ENCODE results near the gene ABHD6.
"Not testable (repeated sequence)": the region's sequence is repeated elsewhere in the genome, so short reads cannot be mapped to it uniquely, and the experiment has no call there.

Gene ABHD6

GRCh38 chr3:58260261-58260731 is 22.7 kb downstream of the ABHD6 start:
- H3K27ac Mint-ChIP-seq: no peak overlapping the region
- no peaks in the 10 kb centered on the region for H3K27me3 Mint-ChIP-seq
- DNase-seq: no peak
- CTCF ChIA-PET: no interaction called here
- no peaks in the 10 kb centered on the region for H3K4me1 Mint-ChIP-seq
- no peak overlapping the region for H3K4me3 Mint-ChIP-seq
- H3K9me3 Mint-ChIP-seq: no peaks in the 10 kb centered on the region
- no peaks in the 10 kb centered on the region for H3K36me3 Mint-ChIP-seq

- no peak for DNase-seq
- H3K36me3 Mint-ChIP-seq: no peaks in the 10 kb centered on the region
- H3K4me3 Mint-ChIP-seq: no peak overlapping the region
- H3K27ac Mint-ChIP-seq: no peak overlapping the region
- H3K4me1 Mint-ChIP-seq: no peaks in the 10 kb centered on the region
- CTCF ChIA-PET: no interaction called here
- no peaks in the 10 kb centered on the region for H3K9me3 Mint-ChIP-seq
- no peaks in the 10 kb centered on the region for H3K27me3 Mint-ChIP-seq
Measured at GRCh38 chr3:58260733-58261132, 23.1 kb downstream of the ABHD6 start.

- CTCF ChIA-PET: no interaction called here
- Mint-ChIP-seq H3K4me1 (no peaks in the 10 kb centered on the region), H3K4me3 (no peak overlapping the region)
Measured at GRCh38 chr3:58261954-58262666, 24.5 kb downstream of the ABHD6 start.

GRCh38 chr3:58266577-58266976 is 29.0 kb downstream of the ABHD6 start:
- Mint-ChIP-seq H3K36me3 (no peaks in the 10 kb centered on the region), H3K4me3 (no peak overlapping the region), H3K9me3 (no peaks in the 10 kb centered on the region), H3K4me1 (peaks cover 3% of the 10 kb centered on the region), H3K27me3 (no peaks in the 10 kb centered on the region), H3K27ac (no peak overlapping the region)
- CTCF ChIA-PET: no interaction called here
- DNase-seq: no peak

More at GRCh38 chr3:58261954-58262666, 24.5 kb downstream of the ABHD6 start:
- Mint-ChIP-seq H3K9me3 (no peaks in the 10 kb centered on the region), H3K36me3 (no peaks in the 10 kb centered on the region), H3K27ac (no peak overlapping the region), H3K27me3 (no peaks in the 10 kb centered on the region)
- no peak for DNase-seq

- CTCF ChIA-PET, H3K27me3 Mint-ChIP-seq, H3K27ac Mint-ChIP-seq, H3K4me1 Mint-ChIP-seq, H3K36me3 Mint-ChIP-seq, H3K9me3 Mint-ChIP-seq, DNase-seq, H3K4me3 Mint-ChIP-seq: not testable (repeated sequence)
Measured at GRCh38 chr3:58267543-58267942, 30.0 kb downstream of the ABHD6 start.

- Mint-ChIP-seq H3K4me3 (no peak overlapping the region), H3K27ac (no peak overlapping the region), H3K36me3 (no peaks in the 10 kb centered on the region), H3K27me3 (no peaks in the 10 kb centered on the region), H3K9me3 (no peaks in the 10 kb centered on the region), H3K4me1 (peaks cover 8% of the 10 kb centered on the region)
- CTCF ChIA-PET: no interaction called here
- no peak for DNase-seq
Measured at GRCh38 chr3:58269356-58269755, 31.8 kb downstream of the ABHD6 start.

- H3K36me3 Mint-ChIP-seq: no peaks in the 10 kb centered on the region
- CTCF ChIA-PET: interaction anchor here (0.6 to 2.1 kb wide), 4 partner anchors 12 to 135 kb away, joined by 3 to 5 read pairs (median 4); partner anchors contain the start of genes HTD2 and RPP14
- H3K4me1 Mint-ChIP-seq: peaks cover 8% of the 10 kb centered on the region
- H3K27me3 Mint-ChIP-seq: no peaks in the 10 kb centered on the region
- no peak overlapping the region for H3K4me3 Mint-ChIP-seq
- no peaks in the 10 kb centered on the region for H3K9me3 Mint-ChIP-seq
- no peak for DNase-seq
- no peak overlapping the region for H3K27ac Mint-ChIP-seq
Measured at GRCh38 chr3:58270485-58270884, 32.9 kb downstream of the ABHD6 start.

- no peak for DNase-seq
- no peaks in the 10 kb centered on the region for H3K27me3 Mint-ChIP-seq
- H3K36me3 Mint-ChIP-seq: no peaks in the 10 kb centered on the region
- H3K9me3 Mint-ChIP-seq: no peaks in the 10 kb centered on the region
- H3K4me1 Mint-ChIP-seq: peaks cover 8% of the 10 kb centered on the region
- no peak overlapping the region for H3K4me3 Mint-ChIP-seq
- CTCF ChIA-PET: interaction anchor here (0.6 to 2.1 kb wide), 4 partner anchors 14 to 558 kb away, joined by 3 to 5 read pairs (median 4); no protein-coding TSS in a partner anchor
- no peak overlapping the region for H3K27ac Mint-ChIP-seq
Measured at GRCh38 chr3:58271901-58272501, 34.4 kb downstream of the ABHD6 start.

GRCh38 chr3:58272891-58273290 is 35.3 kb downstream of the ABHD6 start:
- Mint-ChIP-seq H3K4me1 (peaks cover 8% of the 10 kb centered on the region), H3K27ac (no peak overlapping the region), H3K9me3 (no peaks in the 10 kb centered on the region), H3K4me3 (no peak overlapping the region), H3K36me3 (no peaks in the 10 kb centered on the region), H3K27me3 (no peaks in the 10 kb centered on the region)
- no peak for DNase-seq
- CTCF ChIA-PET: interaction anchor here (0.6 kb wide), 1 partner anchor 32 kb away, joined by 4 read pairs; no protein-coding TSS in a partner anchor

- H3K27me3 Mint-ChIP-seq, H3K27ac Mint-ChIP-seq, H3K9me3 Mint-ChIP-seq, H3K4me3 Mint-ChIP-seq, H3K36me3 Mint-ChIP-seq, H3K4me1 Mint-ChIP-seq, CTCF ChIA-PET: not testable (repeated sequence)
- peak; percentile 13 for DNase-seq
Measured at GRCh38 chr3:58273362-58273761, 35.8 kb downstream of the ABHD6 start.

- no peaks in the 10 kb centered on the region for H3K36me3 Mint-ChIP-seq
- DNase-seq: no peak
- H3K9me3 Mint-ChIP-seq: no peaks in the 10 kb centered on the region
- H3K27ac Mint-ChIP-seq: no peak overlapping the region
- H3K4me1 Mint-ChIP-seq: peaks cover 5% of the 10 kb centered on the region
- H3K27me3 Mint-ChIP-seq: no peaks in the 10 kb centered on the region
- H3K4me3 Mint-ChIP-seq: no peak overlapping the region
- CTCF ChIA-PET: no interaction called here
Measured at GRCh38 chr3:58274027-58274614, 36.5 kb downstream of the ABHD6 start.

- Mint-ChIP-seq H3K4me3 (no peak overlapping the region), H3K27ac (no peak overlapping the region), H3K27me3 (no peaks in the 10 kb centered on the region), H3K36me3 (no peaks in the 10 kb centered on the region), H3K9me3 (no peaks in the 10 kb centered on the region), H3K4me1 (no peaks in the 10 kb centered on the region)
- CTCF ChIA-PET: no interaction called here
- no peak for DNase-seq
Measured at GRCh38 chr3:58281069-58281468, 43.5 kb downstream of the ABHD6 start.

- H3K4me3 Mint-ChIP-seq: no peak overlapping the region
- H3K27ac Mint-ChIP-seq: no peak overlapping the region
- CTCF ChIA-PET: no interaction called here
- peak; percentile 13 for DNase-seq
- H3K27me3 Mint-ChIP-seq: no peaks in the 10 kb centered on the region
- no peaks in the 10 kb centered on the region for H3K9me3 Mint-ChIP-seq
- H3K36me3 Mint-ChIP-seq: peaks cover 2% of the 10 kb centered on the region
- H3K4me1 Mint-ChIP-seq: no peaks in the 10 kb centered on the region
Measured at GRCh38 chr3:58285334-58285733, 47.7 kb downstream of the ABHD6 start.

- Mint-ChIP-seq H3K4me1 (no peaks in the 10 kb centered on the region), H3K27me3 (no peaks in the 10 kb centered on the region), H3K9me3 (no peaks in the 10 kb centered on the region), H3K36me3 (peaks cover 2% of the 10 kb centered on the region), H3K27ac (no peak overlapping the region), H3K4me3 (no peak overlapping the region)
- peak; percentile 12 for DNase-seq
- CTCF ChIA-PET: interaction anchor here (0.8 kb wide), 1 partner anchor 12 kb away, joined by 3 read pairs; no protein-coding TSS in a partner anchor
Measured at GRCh38 chr3:58287354-58287753, 49.8 kb downstream of the ABHD6 start.

Data from activated naive CD4-positive, alpha-beta T cell treated with anti-CD3 and anti-CD28 coated beads, Interleukin-2, amount 10 ng/mL, durations not matched to agents 7 days and 5 days (primary cell).